ENCODE measurements around the gene SCN10A.

SCN10A gene

GRCh38 chr3:38717355-38718240 is 98.4 kb downstream of the SCN10A start:
- no peak for DNase-seq

- DNase-seq: no peak
Measured at GRCh38 chr3:38713121-38713520, 102.9 kb downstream of the SCN10A start.

GRCh38 chr3:38711321-38711720 is 104.7 kb downstream of the SCN10A start:
- DNase-seq: no peak

GRCh38 chr3:38707730-38708129 is 108.3 kb downstream of the SCN10A start:
- DNase-seq: no peak

- DNase-seq: no peak
Measured at GRCh38 chr3:38706961-38707360, 109.1 kb downstream of the SCN10A start.

GRCh38 chr3:38702231-38702630 is 113.8 kb downstream of the SCN10A start:
- DNase-seq: no peak

- DNase-seq: no peak
Measured at GRCh38 chr3:38698760-38699159, 117.3 kb downstream of the SCN10A start.

- DNase-seq: no peak
Measured at GRCh38 chr3:38698061-38698460, 118.0 kb downstream of the SCN10A start.

GRCh38 chr3:38696034-38696433 is 120.0 kb downstream of the SCN10A start:
- no peak for DNase-seq

GRCh38 chr3:38690185-38690584 is 125.8 kb downstream of the SCN10A start:
- no peak for DNase-seq

GRCh38 chr3:38689774-38690173 is 126.2 kb downstream of the SCN10A start:
- no peak for DNase-seq

- no peak for DNase-seq
Measured at GRCh38 chr3:38689346-38689745, 126.7 kb downstream of the SCN10A start.

GRCh38 chr3:38687321-38687720 is 128.7 kb downstream of the SCN10A start:
- DNase-seq: no peak

- no peak for DNase-seq
Measured at GRCh38 chr3:38684546-38684945, 131.5 kb downstream of the SCN10A start.

GRCh38 chr3:38669668-38670067 is 146.3 kb downstream of the SCN10A start:
- DNase-seq: no peak

- no peak for DNase-seq
Measured at GRCh38 chr3:38662544-38662943, 153.5 kb downstream of the SCN10A start.

GRCh38 chr3:38658841-38659240 is 157.2 kb downstream of the SCN10A start:
- no peak for DNase-seq

- no peak for DNase-seq
Measured at GRCh38 chr3:38657369-38657768, 158.6 kb downstream of the SCN10A start.

GRCh38 chr3:38655708-38656300 is 160.2 kb downstream of the SCN10A start:
- DNase-seq: no peak

- DNase-seq: no peak
Measured at GRCh38 chr3:38653685-38654537, 162.1 kb downstream of the SCN10A start.

- no peak for DNase-seq
Measured at GRCh38 chr3:38652934-38653333, 163.1 kb downstream of the SCN10A start.

- peak; percentile 63 to 68 for DNase-seq
Measured at GRCh38 chr3:38651153-38651789, 164.7 kb downstream of the SCN10A start.
